SH-SY5Y (cell line): ENCODE results near the gene CFD.

Experiments
- GATA2 ChIP-seq: IDR thresholded peaks from 2 replicates; pipeline ENCODE4 v1.6.1; 2011; ENCODE audit warnings: mild to moderate bottlenecking, low read depth, low read length
- GATA3 ChIP-seq: IDR thresholded peaks from 2 replicates; pipeline ENCODE4 v1.6.1; 2011; ENCODE audit warnings: low read depth, mild to moderate bottlenecking, low read length, moderate library complexity

CFD gene

GRCh38 chr19:858868-859843 is at the start of gene CFD:
Gene CFD, plus strand, starts transcription at chr19:859664. Its CDS starts 26 bp downstream, at chr19:859690.
- TF ChIP-seq GATA3 (no peak), GATA2 (no peak)

- no peak for TF ChIP-seq GATA3
- no peak for TF ChIP-seq GATA2
These were observed 49.2 kb upstream of the CFD start for GRCh38 chr19:810077-810855.

- no peak for TF ChIP-seq GATA2
- TF ChIP-seq GATA3 = no peak
These were observed 48.5 kb upstream of the CFD start for GRCh38 chr19:810883-811489.

- TF ChIP-seq GATA2 (no peak), GATA3 (no peak)
These were observed 47.9 kb upstream of the CFD start for GRCh38 chr19:811506-812048.

GRCh38 chr19:812049-812746 is 47.3 kb upstream of the CFD start:
- no peak for TF ChIP-seq GATA3
- TF ChIP-seq GATA2 = no peak

GRCh38 chr19:812747-813218 is 46.7 kb upstream of the CFD start:
- TF ChIP-seq GATA3 = no peak
- TF ChIP-seq GATA2 = no peak

- TF ChIP-seq GATA3 (no peak), GATA2 (no peak)
These were observed 46.0 kb upstream of the CFD start for GRCh38 chr19:813219-814151.

- TF ChIP-seq GATA3 (no peak), GATA2 (no peak)
These were observed 45.0 kb upstream of the CFD start for GRCh38 chr19:814152-815078.

GRCh38 chr19:815079-815774 is 44.2 kb upstream of the CFD start:
- TF ChIP-seq GATA2 = no peak
- no peak for TF ChIP-seq GATA3

- TF ChIP-seq GATA3 (no peak), GATA2 (no peak)
These were observed 43.5 kb upstream of the CFD start for GRCh38 chr19:815775-816499.
